Measurements from ENCODE around the gene VRK3.
A peak's percentile ranks its signal among the peaks of the same experiment; 100 is the strongest.
"Not testable (repeated sequence)": the region's sequence is repeated elsewhere in the genome, so short reads cannot be mapped to it uniquely, and the experiment has no call there.

Gene VRK3, protein sequence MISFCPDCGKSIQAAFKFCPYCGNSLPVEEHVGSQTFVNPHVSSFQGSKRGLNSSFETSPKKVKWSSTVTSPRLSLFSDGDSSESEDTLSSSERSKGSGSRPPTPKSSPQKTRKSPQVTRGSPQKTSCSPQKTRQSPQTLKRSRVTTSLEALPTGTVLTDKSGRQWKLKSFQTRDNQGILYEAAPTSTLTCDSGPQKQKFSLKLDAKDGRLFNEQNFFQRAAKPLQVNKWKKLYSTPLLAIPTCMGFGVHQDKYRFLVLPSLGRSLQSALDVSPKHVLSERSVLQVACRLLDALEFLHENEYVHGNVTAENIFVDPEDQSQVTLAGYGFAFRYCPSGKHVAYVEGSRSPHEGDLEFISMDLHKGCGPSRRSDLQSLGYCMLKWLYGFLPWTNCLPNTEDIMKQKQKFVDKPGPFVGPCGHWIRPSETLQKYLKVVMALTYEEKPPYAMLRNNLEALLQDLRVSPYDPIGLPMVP

DNA sequence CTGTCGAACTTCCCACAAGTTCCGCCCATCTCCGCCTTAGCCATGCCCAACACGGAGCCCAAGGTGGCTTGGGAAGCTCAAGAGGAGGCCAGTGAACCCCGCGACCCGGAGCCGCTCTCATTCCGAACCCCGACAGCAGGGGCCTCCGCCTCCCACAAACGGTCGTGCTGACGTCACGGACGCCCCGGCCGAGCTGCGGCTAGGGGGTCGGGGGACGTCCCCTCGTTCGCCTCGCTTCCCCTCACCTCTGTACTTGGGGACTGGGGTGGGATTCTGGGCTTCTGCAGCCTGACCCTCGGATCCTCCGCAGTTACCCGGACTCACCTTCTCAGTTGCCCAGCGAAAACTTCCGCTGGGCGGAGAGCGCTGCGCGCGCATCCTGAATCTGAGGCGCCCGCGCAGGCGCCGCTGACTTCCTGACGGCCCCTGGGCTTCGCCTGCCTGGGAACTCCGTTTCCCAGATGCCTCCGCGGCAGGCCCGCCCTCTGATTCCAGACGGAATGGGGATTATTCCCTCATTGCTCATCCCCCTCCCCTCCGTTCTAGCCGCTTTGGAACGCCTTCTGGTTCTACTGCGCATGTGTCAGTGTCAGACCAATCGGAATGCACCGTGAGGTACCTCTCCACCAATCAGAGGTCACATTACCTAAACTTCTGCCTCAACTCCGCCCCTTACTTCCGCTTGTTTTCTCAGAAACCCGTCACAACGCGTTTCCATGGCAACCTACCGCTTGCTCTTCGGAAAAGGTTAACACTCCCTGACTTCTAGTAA is at the start of gene VRK3:
Gene VRK3 (minus strand): TSS at position 351 of the 772 bp plus-strand sequence. CDS start 9,210 bp downstream, outside the sequence.
- DNase-seq (ENCODE audit: low spot score): peak; percentile 100

DNA sequence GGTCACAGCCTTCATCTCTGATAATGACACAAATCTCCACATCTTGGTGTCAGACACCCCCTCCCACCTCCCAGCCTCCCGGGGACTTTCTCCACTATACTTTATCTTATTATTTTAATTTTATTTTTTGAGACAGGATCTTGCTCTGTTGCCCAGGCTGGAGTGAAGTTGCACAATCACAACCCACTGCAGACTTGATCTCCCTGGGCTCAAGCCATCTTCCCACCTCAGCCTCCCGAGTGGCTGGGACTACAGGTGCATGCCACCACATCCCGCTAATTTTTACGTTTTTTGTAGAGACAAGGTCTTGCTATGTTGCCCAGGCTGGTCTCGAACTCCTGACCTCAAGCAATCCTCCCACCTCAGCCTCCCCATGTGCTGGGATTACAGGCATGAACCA is 43.2 kb upstream of the VRK3 start:
- DNase-seq (ENCODE audit: low spot score): not testable (repeated sequence)

DNA sequence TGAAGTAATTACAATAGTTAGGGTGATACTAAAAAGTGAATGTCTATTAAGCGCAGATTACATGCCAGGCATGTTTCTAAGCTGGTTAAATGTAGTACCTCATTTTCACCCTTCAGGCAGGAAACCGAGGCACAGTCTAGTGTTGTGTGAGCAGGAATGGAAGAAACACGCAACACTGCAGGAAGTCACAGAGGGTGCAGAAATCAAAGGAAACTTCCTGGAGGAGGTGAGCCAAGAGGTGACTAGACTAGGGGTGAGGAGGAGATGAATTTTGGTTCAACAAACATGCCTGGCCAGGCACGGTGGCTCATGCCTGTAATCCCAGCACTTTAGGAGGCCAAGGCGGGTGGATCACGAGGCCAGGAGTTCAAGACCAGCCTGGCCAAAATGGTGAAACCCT is 42.4 kb upstream of the VRK3 start:
- DNase-seq (ENCODE audit: low spot score): no peak

DNA sequence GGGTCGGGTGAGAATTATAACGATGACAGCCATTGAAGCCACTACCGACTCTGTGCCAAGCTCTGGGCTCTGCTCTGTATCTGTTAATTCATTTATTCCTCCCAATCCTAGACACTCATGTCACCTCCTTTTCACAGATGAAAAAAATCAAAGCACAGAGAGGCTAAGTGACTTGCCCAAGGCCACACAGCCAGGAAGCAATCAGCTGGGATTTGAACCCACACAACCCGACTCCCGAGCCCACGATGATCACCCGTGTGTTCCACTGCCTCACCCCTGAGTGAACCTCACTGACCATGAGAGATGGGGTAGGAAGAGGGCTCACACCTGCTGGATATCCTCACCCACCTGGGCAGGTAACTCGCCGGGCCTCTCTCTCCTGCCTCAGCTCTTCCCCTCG is 40.8 kb upstream of the VRK3 start:
- no peak for DNase-seq (ENCODE audit: low spot score)

DNA sequence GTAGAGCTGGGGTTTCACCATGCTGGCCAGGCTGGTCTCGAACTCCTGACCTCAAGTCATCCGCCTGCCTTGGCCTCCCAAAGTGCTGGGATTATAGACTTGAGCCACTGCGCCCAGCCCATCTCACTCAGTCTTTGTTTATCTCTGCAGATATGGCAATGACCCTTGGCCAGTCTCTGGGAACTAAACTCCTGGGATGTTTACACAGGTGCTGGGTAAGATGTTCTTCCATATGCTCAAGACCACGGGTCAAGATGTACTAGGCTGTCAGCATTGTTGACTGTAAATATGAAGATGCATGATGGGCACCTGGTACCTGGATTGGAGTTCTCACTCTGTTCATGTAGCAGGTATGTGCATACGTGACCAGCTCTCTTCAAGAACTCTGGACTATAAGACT is 36.5 kb upstream of the VRK3 start:
- no peak for DNase-seq (ENCODE audit: low spot score)

DNA sequence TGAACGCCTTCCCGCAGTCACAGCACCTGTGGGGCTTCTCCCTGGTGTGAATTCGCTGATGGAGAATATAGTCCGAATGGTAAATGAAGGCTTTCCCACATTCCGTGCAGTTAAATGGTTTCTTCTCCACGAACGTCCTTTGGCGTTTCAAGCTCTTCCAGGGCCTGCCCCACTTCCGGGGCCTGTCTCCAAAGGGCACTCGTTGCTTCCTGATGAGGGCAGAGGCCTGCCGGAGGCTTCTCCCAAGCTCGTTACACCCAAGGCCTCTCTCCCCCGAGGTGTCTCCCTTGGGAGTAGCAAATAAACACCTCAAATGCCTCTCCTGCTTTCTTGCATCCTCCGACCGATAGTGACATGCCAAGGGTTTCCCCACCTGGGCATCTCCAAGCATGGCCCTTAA is 34.9 kb upstream of the VRK3 start:
- no peak for DNase-seq (ENCODE audit: low spot score)

DNA sequence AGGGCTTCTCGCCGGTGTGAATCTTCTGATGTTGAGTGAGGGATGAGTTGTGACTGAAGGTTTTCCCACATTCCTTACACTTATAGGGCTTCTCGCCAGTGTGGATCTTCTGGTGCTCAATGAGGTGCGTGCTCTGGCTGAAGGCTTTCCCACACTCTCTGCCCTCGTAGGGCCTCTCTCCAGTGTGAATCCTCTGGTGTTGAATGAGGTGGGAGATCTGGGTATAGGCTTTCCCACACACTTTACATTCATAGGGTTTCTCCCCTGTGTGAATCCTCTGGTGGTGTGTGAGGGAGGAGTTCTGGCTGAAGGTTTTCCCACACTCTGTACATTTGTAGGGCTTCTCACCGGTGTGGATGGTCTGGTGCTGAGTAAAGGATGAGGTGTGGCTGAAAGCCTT is 33.9 kb upstream of the VRK3 start:
- no peak for DNase-seq (ENCODE audit: low spot score)

DNA sequence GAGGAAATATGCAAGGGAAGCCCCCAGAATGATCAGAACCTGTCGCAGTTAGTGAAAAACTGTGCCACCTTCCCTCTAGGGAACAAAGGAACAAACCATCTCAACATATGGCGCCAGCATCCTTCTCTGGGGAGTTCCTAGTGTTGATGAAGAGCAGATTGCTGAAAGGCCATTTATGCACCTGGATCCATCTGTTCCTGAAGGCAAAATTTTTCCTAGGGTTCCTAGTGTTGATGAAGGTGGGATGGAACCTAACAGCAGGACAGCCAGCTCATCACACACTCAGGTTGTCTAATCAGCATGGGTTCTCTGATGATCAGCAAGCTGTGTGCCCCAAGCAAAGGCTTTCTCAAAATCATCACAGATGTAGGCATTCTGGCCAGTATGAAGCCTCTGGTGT is 33.3 kb upstream of the VRK3 start:
- no peak for DNase-seq (ENCODE audit: low spot score)

DNA sequence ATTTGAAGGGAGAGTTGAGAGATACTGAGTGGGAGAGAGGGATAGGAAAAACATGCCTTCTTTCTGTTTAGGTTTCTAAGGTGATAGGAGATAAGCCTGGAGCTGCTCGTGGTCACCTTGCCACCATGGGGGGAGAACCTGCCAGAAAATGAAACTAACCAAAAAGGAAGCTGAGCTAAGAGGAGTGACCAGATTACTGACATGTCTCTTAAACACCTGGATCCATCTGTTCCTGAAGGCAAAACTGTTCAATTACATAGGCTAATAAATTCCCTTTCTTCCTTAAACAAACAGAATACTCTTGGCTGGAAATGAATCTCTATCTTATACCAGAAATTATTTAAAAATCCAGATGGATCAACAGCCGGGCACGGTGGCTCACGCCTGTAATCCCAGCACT is 27.9 kb upstream of the VRK3 start:
- no peak for DNase-seq (ENCODE audit: low spot score)

DNA sequence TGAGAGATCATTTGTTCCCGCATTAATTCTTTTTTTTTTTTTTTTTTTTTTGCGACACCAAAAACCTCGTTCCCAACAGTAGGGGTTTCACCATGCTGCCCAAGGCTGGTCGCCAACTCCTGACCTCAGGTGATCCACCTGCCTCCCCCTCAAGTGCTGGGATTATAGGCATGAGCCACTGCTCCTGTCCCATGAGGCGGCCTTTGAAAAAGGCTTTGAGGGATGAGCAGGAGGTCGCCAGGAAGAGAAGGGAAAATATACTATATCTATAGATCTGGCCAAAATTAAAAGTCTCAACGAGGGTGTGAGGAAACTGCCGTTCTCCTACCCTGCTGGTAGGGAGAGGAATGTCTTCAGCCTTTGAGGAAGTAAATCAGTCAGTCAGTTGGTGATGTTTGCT is 26.8 kb upstream of the VRK3 start:
- no peak for DNase-seq (ENCODE audit: low spot score)

DNA sequence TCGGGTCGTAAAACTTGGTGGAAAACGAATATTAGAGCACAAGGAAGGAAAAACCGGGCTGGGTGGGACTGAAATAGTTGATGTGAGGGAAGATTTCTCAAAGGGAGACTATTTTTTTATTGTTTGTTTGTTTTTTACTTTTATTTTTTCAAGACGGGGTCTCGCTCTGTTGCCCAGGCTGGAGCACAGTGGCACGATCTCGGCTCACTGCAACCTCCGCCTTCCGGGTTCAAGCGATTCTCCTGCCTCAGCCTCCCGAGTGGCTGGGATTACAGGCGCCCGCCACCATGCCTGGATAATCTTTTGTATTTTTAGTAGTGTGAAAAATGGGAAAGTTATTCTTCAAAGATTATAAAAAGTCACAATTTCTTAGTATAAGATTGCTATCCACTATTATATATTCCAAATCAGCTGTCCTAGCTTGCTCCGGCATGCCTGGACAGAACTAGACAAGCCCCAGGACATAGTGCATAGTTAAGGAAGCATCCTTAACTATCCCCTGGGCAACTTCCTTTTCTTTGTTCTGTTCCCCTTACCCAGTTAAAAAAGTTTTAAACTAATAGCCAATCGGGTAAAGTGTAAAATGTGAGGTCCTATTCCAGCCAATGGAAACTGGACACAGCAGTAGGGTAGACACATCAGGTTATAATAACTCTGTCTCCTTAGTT is 26.2 kb upstream of the VRK3 start:
- DNase-seq (ENCODE audit: low spot score): not testable (repeated sequence)

DNA sequence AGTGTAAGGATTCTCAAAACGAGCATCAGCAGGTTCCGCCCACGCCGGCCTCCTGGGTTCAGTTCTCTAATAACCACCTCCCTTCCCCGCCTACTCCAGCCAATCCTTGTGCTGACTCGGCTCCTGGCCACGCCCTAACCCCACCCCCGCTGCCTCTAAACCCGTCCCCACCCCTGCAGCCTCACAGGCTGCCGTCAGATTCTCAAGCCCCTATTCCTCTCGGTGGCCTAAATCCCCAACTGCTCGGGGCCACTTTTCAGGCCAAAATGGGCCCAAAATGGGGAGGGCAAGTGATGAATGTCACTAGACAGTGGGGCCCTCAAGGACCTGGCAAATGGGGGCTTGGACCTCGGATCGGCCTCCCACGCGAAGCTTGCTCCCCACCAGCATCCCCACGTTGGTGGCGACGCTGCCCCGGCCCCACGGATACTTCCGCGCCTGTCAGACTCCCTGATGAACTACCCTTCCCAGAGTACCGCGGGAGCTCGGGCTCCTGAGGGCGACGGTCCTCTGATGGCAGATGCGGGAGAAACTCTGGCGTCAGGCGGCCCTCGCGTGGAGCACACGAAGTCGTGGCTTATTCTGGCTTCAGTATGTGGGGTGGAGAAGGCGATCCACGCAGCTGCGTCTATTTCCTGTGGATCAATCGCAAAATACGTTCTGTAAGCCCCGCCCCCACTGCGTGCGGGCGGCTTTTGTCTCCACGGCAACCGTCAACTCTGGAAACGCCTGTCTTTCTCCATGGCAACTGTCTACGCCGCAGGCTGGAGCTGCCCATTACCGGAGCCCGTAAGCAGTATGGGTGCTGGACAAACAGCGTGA is 25.4 kb upstream of the VRK3 start:
- DNase-seq (ENCODE audit: low spot score): peak; percentile 23

DNA sequence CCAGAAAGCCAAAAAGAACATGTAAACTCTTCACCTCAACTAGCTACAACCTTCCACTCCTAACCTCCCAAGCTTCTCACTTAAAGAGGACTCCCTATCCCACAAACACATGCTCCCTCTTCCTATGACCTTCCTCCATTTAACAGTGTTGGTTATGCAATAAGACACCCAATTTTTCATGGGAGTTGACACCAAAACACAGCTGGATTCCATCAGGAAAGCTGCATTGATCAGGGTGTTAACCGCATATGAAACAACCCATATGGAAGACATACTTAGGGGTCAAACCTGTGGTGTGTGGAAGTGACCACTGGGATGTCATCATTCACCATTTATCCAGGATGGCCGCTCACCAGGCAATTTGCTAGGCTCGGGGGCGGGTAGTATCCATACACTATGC is 22.5 kb upstream of the VRK3 start:
- DNase-seq (ENCODE audit: low spot score): no peak

DNA sequence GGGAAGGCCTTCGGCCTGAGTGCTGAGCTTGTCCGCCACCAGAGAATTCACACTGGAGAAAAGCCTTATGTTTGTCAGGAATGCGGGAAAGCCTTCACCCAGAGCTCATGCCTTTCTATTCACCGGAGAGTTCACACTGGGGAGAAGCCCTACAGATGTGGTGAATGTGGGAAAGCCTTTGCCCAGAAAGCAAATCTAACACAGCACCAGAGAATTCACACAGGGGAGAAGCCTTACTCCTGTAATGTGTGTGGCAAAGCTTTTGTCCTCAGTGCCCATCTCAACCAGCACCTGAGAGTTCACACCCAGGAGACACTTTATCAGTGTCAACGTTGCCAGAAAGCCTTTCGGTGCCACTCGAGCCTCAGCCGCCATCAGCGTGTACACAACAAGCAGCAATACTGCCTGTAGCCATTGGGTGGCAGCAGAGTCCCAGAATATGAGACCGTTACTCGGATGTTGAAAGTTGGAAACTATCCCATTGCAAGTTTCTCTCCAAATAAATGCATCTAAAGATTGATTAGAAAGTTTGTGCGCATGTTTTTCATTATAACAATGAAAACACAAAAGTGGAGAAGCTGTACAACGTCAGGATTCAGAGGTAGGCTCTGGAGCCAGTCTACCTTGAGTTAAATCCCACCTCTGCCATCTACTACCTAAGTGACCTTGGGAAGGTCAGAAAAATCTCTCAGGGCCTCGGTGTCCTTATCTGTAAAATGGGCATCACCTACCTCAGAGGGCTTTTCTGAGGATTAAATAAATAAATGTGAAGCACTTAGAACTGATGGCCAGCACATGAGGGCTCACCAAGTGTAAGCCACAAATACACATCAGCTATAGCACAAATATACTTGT is 21.7 kb upstream of the VRK3 start:
- DNase-seq (ENCODE audit: low spot score): peak; percentile 26

DNA sequence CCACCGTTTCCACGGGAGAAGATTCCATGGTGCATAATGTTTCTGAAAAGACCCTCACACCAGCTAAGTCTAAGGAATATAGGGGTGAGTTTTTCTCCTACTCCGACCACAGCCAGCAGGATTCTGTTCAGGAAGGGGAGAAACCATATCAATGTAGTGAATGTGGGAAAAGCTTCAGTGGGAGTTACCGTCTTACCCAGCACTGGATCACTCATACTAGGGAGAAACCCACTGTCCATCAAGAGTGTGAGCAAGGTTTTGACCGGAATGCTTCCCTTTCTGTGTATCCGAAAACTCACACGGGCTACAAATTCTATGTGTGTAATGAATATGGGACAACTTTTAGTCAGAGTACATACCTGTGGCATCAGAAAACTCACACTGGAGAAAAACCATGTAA is 19.8 kb upstream of the VRK3 start:
- DNase-seq (ENCODE audit: low spot score): no peak

DNA sequence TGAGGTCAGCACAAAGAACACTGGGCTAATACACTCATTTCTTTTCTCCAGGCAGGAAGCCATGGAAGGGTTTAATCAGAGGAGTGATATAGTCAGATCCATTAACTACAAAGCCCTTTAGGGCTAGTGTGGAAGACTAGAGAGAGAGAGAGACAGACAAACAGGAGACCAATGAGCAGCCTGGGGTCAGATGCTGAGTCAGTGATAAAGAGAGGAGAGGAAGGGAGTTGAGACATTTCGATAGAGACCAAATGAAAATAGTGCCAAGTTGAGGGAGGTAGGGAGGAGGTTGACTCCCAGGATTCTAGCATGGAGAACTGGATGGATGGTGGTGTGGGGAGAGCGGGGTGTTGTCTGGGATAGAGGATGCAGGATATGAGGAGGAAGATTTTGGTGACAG is 18.8 kb upstream of the VRK3 start:
- no peak for DNase-seq (ENCODE audit: low spot score)

DNA sequence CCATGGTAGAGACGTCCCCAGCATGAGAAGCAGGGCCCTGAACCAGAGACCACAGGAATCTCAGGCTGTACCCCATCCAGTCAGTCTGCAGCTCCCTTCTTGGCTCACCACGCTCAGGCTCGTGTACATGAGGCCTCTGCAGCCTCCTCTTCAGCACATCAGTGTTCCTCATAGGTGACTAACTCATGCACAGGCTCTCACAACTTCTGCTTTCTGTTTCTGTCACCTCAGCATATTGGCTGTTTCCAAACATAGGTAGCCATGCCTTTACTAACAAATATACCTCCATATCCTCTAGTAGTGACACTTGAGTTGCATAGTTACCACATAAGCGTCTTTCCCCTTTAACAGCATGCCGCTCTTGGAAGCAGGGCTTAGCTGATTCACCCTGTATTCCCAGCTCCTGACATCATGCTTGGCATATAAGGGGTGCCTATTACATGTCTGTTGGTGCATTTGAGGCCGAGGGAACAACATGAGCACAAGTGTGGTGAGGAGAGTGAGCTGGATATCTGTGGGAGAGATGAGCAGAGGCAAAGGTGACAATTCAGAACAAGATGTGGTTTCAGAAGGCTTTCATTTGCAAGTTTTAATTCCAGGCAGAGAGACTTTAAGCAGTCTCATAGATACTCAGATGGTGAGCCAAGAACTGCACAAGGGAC is 17.3 kb upstream of the VRK3 start:
- DNase-seq (ENCODE audit: low spot score): no peak

DNA sequence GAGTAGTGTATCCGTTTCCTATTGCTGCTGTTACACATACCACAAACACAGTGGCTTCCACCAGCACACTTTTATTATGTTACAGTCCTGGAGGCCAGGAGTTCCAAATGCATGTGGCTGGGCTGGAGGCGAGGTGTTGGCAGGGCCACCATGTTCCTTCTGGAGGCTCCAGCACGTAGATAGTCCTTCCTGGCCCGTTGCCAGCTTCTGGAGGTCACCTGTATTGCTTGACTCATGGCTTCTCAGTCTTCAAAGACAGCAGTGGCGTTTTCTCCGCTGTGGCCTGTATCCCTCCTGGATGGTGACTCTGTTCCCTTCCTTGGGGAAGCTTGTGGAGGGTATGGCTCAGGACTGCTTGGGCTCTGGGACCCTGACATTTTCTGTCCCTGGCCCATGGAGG is 15.8 kb upstream of the VRK3 start:
- DNase-seq (ENCODE audit: low spot score): no peak

DNA sequence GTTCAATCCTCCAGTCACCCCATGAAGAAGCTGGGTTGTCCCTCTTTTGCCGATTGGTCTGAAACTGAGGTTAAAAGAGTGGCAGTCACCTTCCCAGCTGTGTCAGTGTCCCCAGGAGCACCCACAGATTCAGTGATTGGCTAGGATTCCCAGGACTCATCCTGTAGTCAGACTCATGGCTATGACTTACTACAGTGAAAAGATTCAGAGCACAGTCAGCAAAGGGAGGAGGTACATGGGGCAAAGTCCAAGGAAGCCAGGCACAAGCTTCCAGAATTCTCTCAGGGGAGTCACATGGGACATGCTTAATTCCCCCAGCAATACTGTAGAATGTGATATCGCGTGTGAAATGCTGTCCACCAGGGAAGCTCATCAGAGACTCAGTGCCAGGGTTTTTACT is 14.8 kb upstream of the VRK3 start:
- no peak for DNase-seq (ENCODE audit: low spot score)

DNA sequence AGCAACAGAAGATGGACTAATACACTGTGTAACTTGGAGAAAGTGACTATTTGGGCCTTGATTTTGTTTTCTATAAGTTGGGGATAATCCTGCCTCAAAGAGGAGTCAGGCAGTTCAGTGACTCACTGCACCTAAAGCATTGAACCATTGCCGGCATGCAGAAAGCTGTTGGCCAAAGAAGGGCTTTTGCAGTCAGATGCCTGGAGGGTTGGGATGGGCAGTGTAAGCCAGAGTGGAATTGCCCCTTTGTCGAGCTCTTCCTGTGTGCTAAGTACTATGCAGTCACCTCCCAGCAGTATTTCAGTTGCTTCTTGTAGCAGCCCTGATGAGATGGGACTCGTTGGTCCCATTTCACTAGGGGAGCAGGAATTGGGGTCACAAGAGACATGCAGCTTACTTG is 11.7 kb upstream of the VRK3 start:
- DNase-seq (ENCODE audit: low spot score): no peak

Data from hematopoietic multipotent progenitor cell treated with erythropoietin and hydrocortisone succinate and interleukin-3 and kit ligand, for 15 days (in vitro differentiated cells).